G401 (cell line): ENCODE measurements around the gene ZNF618. TPM values are rescaled to one million over a fixed set of nuclear protein-coding genes. Genes with fewer than 3 reads are reported as not detected.

ENCODE experiments used
- DNase-seq: peaks from one replicate; pipeline ENCODE4 v3.0.0-alpha.2; 2015; ENCODE audit warnings: low spot score
- in situ Hi-C: cut with HindIII; loops from 2 replicates; pipeline ENCODE4 v1.10.0; 2016; ENCODE audit warnings: low sequenced_read_pairs, mixed read lengths
- total RNA-seq: library from RNA; depleted of rRNA; stranded (reverse); fragments of >200 nt; shearing (Covaris generic); gene quantifications from 2 replicates; pipeline ENCODE4 v1.2.3, GENCODE V29; 2014

ZNF618 gene
- total RNA-seq, 1 experiment from 2014 or later: 6.1 TPM

- no peak for DNase-seq
- in situ Hi-C loops: no loop called here
Measured at GRCh38 chr9:113906411-113907110, 30.5 kb downstream of the ZNF618 start.

DNA sequence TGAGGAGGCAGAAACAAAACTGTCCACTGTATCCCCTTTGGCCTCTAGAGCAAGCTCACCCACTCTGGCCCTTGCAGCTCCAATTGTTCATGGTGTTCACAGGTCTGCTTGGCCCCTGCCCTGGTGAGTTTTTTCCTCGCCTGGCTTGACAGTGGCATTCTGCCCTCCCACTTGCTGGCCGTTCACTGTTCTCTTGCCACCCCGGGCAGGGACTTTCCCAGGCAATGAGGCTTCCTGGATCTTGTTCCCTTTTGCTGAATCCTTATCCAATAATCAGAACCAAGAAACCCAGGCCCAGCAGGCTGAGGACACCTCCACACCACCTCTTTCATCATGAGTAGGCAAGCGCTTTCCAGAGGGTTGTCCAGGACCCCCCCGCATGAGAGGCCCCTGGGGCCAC is 31.2 kb downstream of the ZNF618 start:
- DNase-seq: no peak
- in situ Hi-C loops: no loop called here

GRCh38 chr9:113909421-113909820 is 33.3 kb downstream of the ZNF618 start:
- in situ Hi-C loops: no loop called here
- DNase-seq: no peak

DNA sequence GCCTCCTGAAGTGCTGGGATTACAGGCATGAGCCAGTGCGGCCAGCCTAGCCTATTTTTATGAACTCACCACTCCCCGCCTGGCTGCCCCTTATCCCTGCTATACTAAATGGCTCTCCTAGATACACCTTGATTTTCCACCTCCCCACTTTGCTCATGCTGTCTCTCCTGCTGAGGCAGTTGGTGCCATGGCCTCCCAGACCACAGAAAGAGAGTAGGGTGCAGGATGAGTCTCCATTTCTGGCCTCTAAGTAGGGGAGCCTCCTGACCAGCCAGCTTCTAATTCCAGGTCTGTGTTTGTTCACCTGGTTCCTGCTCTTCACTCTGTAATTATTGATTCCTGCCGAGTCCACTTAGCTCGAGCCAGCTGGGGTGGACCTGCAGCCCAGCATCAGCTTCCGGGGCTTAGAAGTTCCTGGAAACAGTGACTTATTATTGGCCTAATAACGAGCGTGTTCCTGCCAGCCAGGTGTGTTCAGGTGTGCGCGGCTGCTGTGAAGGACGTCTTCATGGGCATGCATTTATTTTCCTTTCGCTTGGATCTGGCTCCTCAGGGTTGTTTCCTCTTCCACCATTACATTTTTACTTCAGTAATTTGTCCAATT is 34.0 kb downstream of the ZNF618 start:
- no peak for DNase-seq
- in situ Hi-C loops: no loop called here

DNA sequence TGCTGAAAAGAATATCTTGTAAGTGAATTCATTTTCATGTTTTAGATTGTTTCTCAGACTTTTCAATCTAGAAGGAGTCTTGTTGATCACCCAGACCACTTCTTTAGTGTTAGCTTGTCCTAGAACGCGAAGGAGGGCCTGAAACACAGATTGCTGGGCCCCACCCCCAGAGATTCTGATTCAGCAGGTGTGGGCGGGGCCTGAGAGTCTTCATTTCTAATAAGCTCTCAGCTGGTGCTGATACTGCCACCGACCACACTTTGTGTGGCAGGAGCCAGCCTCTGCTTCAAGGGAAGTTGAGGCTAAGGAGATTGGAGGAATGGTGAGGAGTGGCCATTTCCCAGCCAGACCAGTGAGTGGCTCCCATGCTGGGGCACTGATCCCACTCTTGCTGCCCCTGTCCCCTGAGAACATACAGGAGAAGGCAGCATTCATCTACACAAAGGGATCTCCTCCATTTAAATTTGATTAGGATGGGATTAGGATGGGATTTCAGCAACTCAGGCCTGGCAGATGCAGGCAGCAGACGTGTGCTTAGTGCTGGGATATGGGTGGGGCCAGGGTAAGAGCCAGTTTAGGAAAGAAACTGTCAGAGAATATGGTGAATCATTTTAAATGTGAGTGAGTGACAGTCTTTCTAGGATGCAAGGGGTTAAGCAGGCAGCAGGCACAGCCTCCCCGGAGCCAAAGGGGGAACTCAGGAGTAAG is 35.9 kb downstream of the ZNF618 start:
- DNase-seq: no peak
- in situ Hi-C loops: no loop called here

GRCh38 chr9:113912816-113913215 is 36.7 kb downstream of the ZNF618 start:
- no peak for DNase-seq
- in situ Hi-C loops: no loop called here

DNA sequence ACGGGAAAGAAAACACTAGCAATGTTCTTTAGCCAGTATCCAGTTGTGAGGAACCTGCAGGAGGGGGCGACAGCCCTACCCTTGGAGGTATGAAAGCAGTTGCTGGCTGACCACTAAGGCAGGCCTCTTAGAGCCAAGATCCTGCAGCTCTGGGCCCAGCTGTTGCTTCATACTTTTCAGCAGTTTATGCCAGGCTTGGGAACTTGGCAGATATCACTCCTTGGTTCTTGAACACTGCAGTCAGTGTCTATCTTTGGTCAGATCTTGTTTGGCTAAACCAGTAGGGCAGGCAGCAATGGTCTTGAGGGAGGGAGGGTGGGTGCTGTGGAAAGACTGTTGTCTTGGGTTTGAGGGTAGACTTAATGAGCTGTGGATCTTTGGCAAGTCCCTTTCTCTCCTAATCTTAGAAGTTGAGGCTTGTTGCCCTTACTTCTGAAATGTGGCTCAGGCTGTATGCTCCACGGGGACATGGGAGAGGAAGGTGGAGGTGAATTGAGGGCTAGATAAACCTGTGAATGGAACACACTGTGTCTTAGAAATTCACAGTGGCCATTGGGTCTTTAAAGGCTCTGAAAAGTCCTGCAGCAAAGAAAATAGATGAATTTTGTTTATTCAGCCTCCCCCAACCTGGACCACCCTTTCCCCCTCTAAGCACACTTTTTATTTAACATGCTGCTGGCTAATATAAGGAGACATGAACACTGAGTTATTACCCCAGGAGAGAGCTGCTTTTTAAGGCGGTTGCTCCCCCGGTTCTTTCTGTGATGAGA is 37.5 kb downstream of the ZNF618 start:
- DNase-seq: no peak
- in situ Hi-C loops: no loop called here

DNA sequence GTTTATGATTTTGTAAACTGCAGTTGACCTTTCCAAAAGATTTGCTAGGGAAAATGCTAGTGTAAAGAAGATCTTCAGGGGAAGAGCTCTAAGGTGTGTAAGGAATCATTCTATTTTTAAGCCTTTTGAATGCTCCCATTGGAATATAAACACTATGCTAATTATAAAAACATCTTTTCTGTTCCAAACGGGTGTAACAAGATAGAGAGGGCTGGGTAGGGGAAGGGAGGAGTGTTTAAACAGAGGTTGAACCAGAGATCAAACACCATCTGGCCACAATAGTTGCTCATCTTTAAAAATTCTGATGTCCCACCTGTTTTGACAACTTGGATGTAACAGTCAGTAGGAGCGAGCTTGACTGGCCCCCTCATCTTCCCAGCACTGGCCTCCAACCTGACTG is 38.4 kb downstream of the ZNF618 start:
- no peak for DNase-seq
- in situ Hi-C loops: no loop called here

DNA sequence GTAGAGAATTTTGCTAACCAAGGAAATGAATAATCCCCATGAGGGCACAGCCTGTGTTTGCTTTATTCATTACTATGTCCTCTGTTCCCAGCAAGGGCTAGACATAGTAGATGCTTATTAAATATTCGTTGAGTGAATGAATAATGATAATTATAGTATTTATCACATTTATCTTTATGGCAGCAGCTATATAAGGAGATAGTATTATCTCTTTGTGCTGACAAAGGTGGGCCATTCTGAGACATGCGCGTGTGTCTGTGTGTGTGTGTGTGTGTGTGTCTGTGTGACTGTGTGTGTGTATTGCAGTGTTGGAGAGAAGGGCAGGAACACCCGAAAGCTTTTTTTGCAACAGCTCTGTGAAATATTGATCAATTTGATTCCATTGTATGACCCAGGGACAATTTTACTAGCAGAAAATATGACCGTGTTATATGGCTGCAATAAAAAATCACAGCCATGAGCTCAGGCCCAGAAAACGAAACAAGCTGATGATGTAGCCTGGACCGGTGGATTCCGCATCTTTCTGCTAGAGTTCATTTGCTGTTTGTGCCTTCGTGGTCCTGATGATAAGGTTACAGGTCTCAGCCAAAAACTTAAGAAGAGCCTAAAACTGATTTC is 39.8 kb downstream of the ZNF618 start:
- no peak for DNase-seq
- in situ Hi-C loops: no loop called here

DNA sequence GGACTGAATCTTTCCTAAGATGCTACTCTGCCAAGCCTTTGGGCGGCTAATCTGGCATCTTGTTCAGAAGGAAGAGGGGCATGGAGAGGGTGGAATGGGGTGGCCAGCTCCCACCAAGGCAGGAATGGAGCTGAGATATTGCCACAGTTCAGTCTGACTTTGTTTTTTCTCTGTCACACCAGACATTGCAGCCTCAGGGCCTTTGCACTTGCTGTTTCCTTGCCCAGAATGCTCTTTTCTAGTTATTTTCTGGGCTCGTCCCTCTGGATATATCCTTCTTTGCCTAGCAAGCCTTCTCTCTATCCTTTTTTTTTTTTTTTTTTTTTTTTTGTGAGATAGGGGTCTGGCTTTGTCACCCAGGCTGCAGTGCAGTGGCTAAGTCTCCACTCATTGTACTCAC is 40.8 kb downstream of the ZNF618 start:
- DNase-seq: no peak

GRCh38 chr9:113918697-113919350 is 42.7 kb downstream of the ZNF618 start:
- in situ Hi-C loops: no loop called here
- peak; percentile 72 for DNase-seq

More for the DNA sequence above, 40.8 kb downstream of the ZNF618 start:
- in situ Hi-C loops: no loop called here

- in situ Hi-C loops: no loop called here
Measured at GRCh38 chr9:113919382-113919781, 43.3 kb downstream of the ZNF618 start.

GRCh38 chr9:113919871-113920270 is 43.8 kb downstream of the ZNF618 start:
- no peak for DNase-seq

More at GRCh38 chr9:113919382-113919781, 43.3 kb downstream of the ZNF618 start:
- DNase-seq: peak; percentile 83

DNA sequence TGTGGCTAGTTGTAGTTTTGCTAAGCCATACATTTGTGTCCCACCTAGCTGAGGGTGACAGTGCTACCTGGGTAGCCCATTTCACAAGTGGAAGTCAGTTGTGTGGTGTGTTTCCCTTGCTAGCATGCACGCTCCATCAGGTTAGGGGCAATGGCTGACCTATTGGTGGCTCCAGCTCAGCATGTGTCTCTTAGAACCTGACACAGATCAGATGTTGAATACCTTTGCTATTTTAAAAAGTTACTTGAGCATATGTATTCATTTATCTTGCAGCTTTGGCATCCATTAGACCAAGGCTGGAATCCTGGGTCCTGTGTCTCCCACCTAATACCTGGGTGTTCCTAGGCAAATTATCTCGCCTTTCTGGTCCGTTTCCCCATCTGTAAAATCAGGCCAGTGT is 44.8 kb downstream of the ZNF618 start:
- no peak for DNase-seq
- in situ Hi-C loops: no loop called here

More at GRCh38 chr9:113919871-113920270, 43.8 kb downstream of the ZNF618 start:
- in situ Hi-C loops: no loop called here

DNA sequence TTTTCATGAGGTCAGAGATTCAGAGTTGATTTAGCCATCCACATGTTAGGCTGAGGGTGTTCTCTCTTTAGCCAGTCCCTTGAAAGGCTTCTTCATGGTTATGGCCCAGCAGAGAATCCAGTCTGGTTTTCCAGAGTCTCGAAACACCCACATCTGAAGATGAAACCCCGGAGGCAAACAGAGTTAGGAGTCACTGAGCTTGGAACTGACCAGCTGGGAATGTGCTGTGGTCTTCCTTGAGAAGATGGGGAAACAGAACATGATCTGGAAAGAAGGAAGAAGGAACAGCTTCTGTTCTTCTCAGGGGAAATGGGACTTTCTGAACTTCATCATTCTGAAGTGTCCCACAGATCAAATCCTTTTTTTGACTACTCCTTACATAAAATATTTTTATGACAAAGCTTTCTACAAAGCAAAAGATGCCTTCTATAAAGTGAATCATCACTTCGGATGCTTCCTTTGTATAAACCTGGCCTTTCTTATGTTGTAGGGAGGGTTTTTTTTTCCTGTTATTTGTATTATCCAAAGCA is 45.4 kb downstream of the ZNF618 start:
- no peak for DNase-seq
- in situ Hi-C loops: no loop called here

DNA sequence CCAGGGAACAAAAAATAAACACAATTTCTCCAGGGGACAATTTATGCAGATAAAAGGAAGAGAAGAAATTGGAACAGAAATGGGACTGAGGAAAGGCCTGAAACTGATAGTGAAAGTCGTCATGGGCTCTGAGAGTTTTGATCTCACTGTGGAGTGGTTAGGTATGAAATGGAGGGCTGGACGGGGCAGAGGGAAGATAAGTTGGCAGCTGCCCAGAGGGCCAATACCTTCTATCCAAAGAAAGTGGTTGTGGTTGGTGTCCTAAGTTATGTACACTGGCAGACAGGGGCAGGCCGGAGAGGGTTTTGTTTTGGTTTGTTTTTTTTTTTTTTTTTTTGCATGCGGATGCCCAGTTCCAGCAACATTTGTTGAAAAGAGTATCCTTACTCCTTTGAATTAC is 46.1 kb downstream of the ZNF618 start:
- in situ Hi-C loops: no loop called here
- no peak for DNase-seq

DNA sequence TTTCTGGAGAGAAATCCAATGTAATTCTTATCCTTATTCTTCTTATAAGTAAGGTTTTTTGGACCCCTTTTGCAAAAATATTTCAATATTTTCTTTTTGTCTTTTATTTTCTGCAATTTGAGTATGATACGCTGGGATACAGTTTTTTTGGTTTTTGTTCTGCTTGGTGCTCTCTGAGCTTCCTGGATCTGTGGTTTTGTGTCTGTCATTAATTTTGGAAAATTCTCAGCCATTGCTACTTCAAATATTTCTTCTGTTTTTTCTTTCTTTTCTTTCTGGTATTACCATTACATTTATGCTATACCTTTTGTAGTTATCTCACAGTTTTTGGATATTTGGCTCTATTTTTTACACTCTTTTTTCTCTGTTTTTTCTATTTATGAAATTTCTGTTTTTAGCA is 50.1 kb downstream of the ZNF618 start:
- in situ Hi-C loops: no loop called here
- no peak for DNase-seq

DNA sequence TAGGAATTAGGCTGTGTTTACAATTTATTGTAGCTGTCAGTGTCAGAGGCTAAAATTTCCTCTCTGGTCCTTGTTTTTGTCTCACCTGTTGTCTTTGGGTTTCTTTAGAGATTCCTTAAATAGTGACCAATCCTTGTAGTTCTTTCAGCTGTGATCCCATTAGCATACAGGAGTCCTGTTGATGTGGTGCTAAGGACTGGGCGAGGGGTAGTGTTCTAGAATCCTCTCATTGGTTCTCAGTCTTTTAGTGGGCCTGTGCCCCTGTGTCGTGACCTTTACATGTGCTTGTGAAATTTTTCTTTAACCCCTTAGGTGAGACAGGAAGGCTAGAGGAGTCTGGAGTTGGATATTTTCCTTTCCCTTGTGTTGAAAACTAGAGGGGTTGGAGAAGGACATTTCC is 51.2 kb downstream of the ZNF618 start:
- no peak for DNase-seq
- in situ Hi-C loops: no loop called here

GRCh38 chr9:113928269-113928668 is 52.2 kb downstream of the ZNF618 start:
- in situ Hi-C loops: no loop called here

More at GRCh38 chr9:113928269-113928668, 52.2 kb downstream of the ZNF618 start:
- no peak for DNase-seq
